NB4 (cell line): ENCODE data around the gene MFF.

Experiments used
- CTCF ChIP-seq: IDR thresholded peaks from one replicate; pipeline ENCODE4 v1.5.1; 2012; ENCODE audit warnings: low read depth, low read length
- MAX ChIP-seq: IDR thresholded peaks from 2 replicates; pipeline ENCODE4 v1.6.1; 2011; ENCODE audit warnings: low read depth, low read length
- POLR2A ChIP-seq: IDR thresholded peaks from 2 replicates; pipeline ENCODE4 v1.6.1; 2011; ENCODE audit warnings: mild to moderate bottlenecking; ENCODE audit not compliant: insufficient read length; ENCODE audit errors: extremely low read depth

GRCh38 chr2:227335713-227336112 is 10.7 kb downstream of the MFF start:
- TF ChIP-seq POLR2A (no peak), CTCF (no peak), MAX (no peak)
